Measurements from ENCODE around the gene ALS2.

The ALS2 gene

GRCh38 chr2:201780674-201781493 lies at the start of gene ALS2:
TSS of gene ALS2 (minus strand) at chr2:201780933. CDS start at chr2:201768885, 12,048 bp downstream.
- DNase-seq (ENCODE audit: low read depth): peak; percentile 99

GRCh38 chr2:201828220-201828619 lies 47.5 kb upstream of the ALS2 start:
- DNase-seq (ENCODE audit: low read depth): no peak
- H3K4me3 ChIP-seq (ENCODE audit: low read length): no peak overlapping the region
- TF ChIP-seq CTCF (conservative IDR thresholded peaks at IDR 0.05; ENCODE audit: low read depth, low read length): no peak

More at GRCh38 chr2:201780674-201781493, at the start of gene ALS2:
- no peak for TF ChIP-seq CTCF (conservative IDR thresholded peaks at IDR 0.05; ENCODE audit: low read depth, low read length)
- peak within 1 kb of the TSS; percentile 94 for H3K4me3 ChIP-seq (ENCODE audit: low read length)

- no peak for TF ChIP-seq CTCF (conservative IDR thresholded peaks at IDR 0.05; ENCODE audit: low read depth, low read length)
- DNase-seq (ENCODE audit: low read depth): no peak
These were observed 46.9 kb upstream of the ALS2 start for GRCh38 chr2:201827621-201828020.

GRCh38 chr2:201824212-201824611 lies 43.5 kb upstream of the ALS2 start:
- TF ChIP-seq CTCF (conservative IDR thresholded peaks at IDR 0.05; ENCODE audit: low read depth, low read length): no peak
- no peak for DNase-seq (ENCODE audit: low read depth)
- no peak overlapping the region for H3K4me3 ChIP-seq (ENCODE audit: low read length)

More at GRCh38 chr2:201827621-201828020, 46.9 kb upstream of the ALS2 start:
- H3K4me3 ChIP-seq (ENCODE audit: low read length): no peak overlapping the region

GRCh38 chr2:201821080-201821479 lies 40.3 kb upstream of the ALS2 start:
- DNase-seq (ENCODE audit: low read depth): no peak
- H3K4me3 ChIP-seq (ENCODE audit: low read length): no peak overlapping the region
- no peak for TF ChIP-seq CTCF (conservative IDR thresholded peaks at IDR 0.05; ENCODE audit: low read depth, low read length)

- no peak for TF ChIP-seq CTCF (conservative IDR thresholded peaks at IDR 0.05; ENCODE audit: low read depth, low read length)
- no peak for DNase-seq (ENCODE audit: low read depth)
- no peak overlapping the region for H3K4me3 ChIP-seq (ENCODE audit: low read length)
These were observed 39.8 kb upstream of the ALS2 start for GRCh38 chr2:201820383-201821007.

Measured in retinal pigment epithelial cell (primary cell).